T-cell (primary cell): ENCODE data around the gene SOCS2. TPM values are rescaled to one million over a fixed set of nuclear protein-coding genes. Genes with fewer than 3 reads are reported as not detected.

Experiments used
- ATAC-seq, 4 experiments: fragments of 200-7000 bp in 3 of 4; fragments of 150-1000 bp in 1 of 4; cut with Tn5 transposase; replicated peaks in 1 of 4; 1 replicate in 3 of 4; 2 replicates in 1 of 4; pipeline ENCODE4 v1.10.0; 2021; ENCODE audit warnings: moderate library complexity in 3 of 4, mild to moderate bottlenecking in 2 of 4, moderate number of reproducible peaks in 1 of 4
- CTCF ChIA-PET, 2 donors: fragments of 300-600 bp; sonication (Branson Sonifier 250); formaldehyde crosslinking; loops; one replicate each; lab custom pipeline; 2022; ENCODE audit warnings: antibody characterized with exemption in 2 of 2; lab: Charles Lee
- POLR2A ChIA-PET, 2 donors: fragments of 300-600 bp; sonication (Branson Sonifier 250); formaldehyde crosslinking; loops; one replicate each; lab custom pipeline; 2022; ENCODE audit warnings: antibody characterized with exemption in 2 of 2; lab: Charles Lee
- DNase-seq, 35 experiments: peaks; one replicate each; pipeline versions ENCODE4 v3.0.0 to v3.0.0-alpha.2; 2013 to 2023
- H3K27ac ChIP-seq: one replicate; pipeline ENCODE4 v1.5.1; 2013; ENCODE audit warnings: low read length
- H3K27me3 ChIP-seq, 2 experiments: replicated peaks in 1 of 2; 1 replicate in 1 of 2; 2 replicates in 1 of 2; pipeline versions ENCODE4 v1.6.1 to v1.7.0; 2013; ENCODE audit warnings: low read length in 1 of 2, mixed read lengths in 1 of 2; ENCODE audit not compliant: control insufficient read depth in 2 of 2, insufficient read depth in 2 of 2; ENCODE audit errors: extremely low read depth in 1 of 2
- H3K36me3 ChIP-seq, 2 donors: 1 replicate in 1 of 2; 2 replicates in 1 of 2; pipeline versions ENCODE4 v1.6.1 to v1.7.0; 2013; ENCODE audit warnings: low read length in 1 of 2; ENCODE audit not compliant: control insufficient read depth in 2 of 2, insufficient read depth in 1 of 2; ENCODE audit errors: extremely low read depth in 1 of 2
- H3K4me1 ChIP-seq, 2 experiments: 1 replicate in 1 of 2; 2 replicates in 1 of 2; pipeline versions ENCODE4 v1.6.1 to v1.7.0; 2013; ENCODE audit warnings: low read length in 2 of 2, mixed read lengths in 1 of 2; ENCODE audit not compliant: insufficient read depth in 2 of 2, control insufficient read depth in 1 of 2; ENCODE audit errors: extremely low read depth in 1 of 2
- H3K4me3 ChIP-seq, 2 donors: 1 replicate in 1 of 2; 2 replicates in 1 of 2; pipeline versions ENCODE4 v1.5.1 to v1.7.0; 2013; ENCODE audit warnings: mild to moderate bottlenecking in 2 of 2, low read length in 1 of 2, moderate library complexity in 1 of 2; ENCODE audit not compliant: control insufficient read depth in 1 of 2; ENCODE audit errors: extremely low read depth in 1 of 2
- H3K9me3 ChIP-seq: 2 replicates; pipeline ENCODE4 v1.7.0; 2013
- H3K27ac Mint-ChIP-seq, 2 donors: one replicate each; pipeline ENCODE4 v1.8.0; 2020 to 2021; ENCODE audit warnings: mild to moderate bottlenecking in 2 of 2, mixed read lengths in 2 of 2
- H3K27me3 Mint-ChIP-seq, 2 donors: one replicate each; pipeline ENCODE4 v1.8.0; 2021 to 2022; ENCODE audit warnings: mixed read lengths in 2 of 2
- H3K36me3 Mint-ChIP-seq: one replicate; pipeline ENCODE4 v1.8.0; 2021; ENCODE audit warnings: mixed read lengths
- H3K4me1 Mint-ChIP-seq, 3 donors: one replicate each; pipeline ENCODE4 v1.8.0; 2020 to 2022; ENCODE audit warnings: mixed read lengths in 3 of 3, mild to moderate bottlenecking in 1 of 3
- H3K4me3 Mint-ChIP-seq, 3 donors: one replicate each; pipeline ENCODE4 v1.8.0; 2020 to 2022; ENCODE audit warnings: mild to moderate bottlenecking in 3 of 3, mixed read lengths in 3 of 3, moderate library complexity in 3 of 3
- H3K9me3 Mint-ChIP-seq, 3 donors: one replicate each; pipeline ENCODE4 v1.8.0; 2020 to 2022; ENCODE audit warnings: mixed read lengths in 3 of 3
- WGBS: methylation state at CpG from one replicate; pipeline ENCODE4 v1.1.5; 2013; ENCODE audit warnings: missing lambda C conversion rate; ENCODE audit not compliant: insufficient coverage; 5-methylcytosine and 5-hydroxymethylcytosine counted together
- total RNA-seq, 35 experiments: library from RNA in 6 of 35; stranded (reverse) in 6 of 35; fragments of 120-200 nt in 1 of 35; gene quantifications; one replicate each; pipeline versions ENCODE4 v1.2.1 to v1.2.4 and lab custom pipeline; 2013 to 2026

Gene SOCS2
- total RNA-seq, 5 donors from 2014 or later (not counting 1 experiment from before 2014, with no cell fraction given) = 20.3 to 37.6 (median 29.5) TPM

GRCh38 chr12:93614917-93615596 lies 42.6 kb downstream of the SOCS2 start:
- CTCF ChIA-PET = interaction anchor here in 1 of 2 donors (0.7 kb wide), 1 partner anchor 530 kb away, joined by 3 read pairs; no protein-coding TSS in a partner anchor
- H3K9me3 ChIP-seq = no peaks in the 10 kb centered on the region
- no peak overlapping the region for H3K27ac ChIP-seq
- no peak overlapping the region for H3K27ac Mint-ChIP-seq
- WGBS = 80% methylated on average over 1 of the region's 2 CpGs
- H3K4me3 Mint-ChIP-seq = no peak overlapping the region
- no peak overlapping the region for H3K4me3 ChIP-seq
- peaks cover 0 to 6% (median 0%) of the 10 kb centered on the region in 3 donors for H3K4me1 Mint-ChIP-seq
- POLR2A ChIA-PET = no interaction called here
- H3K27me3 Mint-ChIP-seq = peaks cover 6 to 11% of the 10 kb centered on the region in 2 donors
- H3K9me3 Mint-ChIP-seq = no peaks in the 10 kb centered on the region
- peaks cover 0 to 7% of the 10 kb centered on the region in 2 experiments for H3K27me3 ChIP-seq
- no peaks in the 10 kb centered on the region for H3K4me1 ChIP-seq
- no peaks in the 10 kb centered on the region for H3K36me3 Mint-ChIP-seq
- DNase-seq (no peak), ATAC-seq (no peak)
- H3K36me3 ChIP-seq = no peaks in the 10 kb centered on the region

- Histone ChIP-seq H3K27me3 (peaks cover 0 to 7% of the 10 kb centered on the region in 2 experiments), H3K27ac (no peak overlapping the region), H3K9me3 (no peaks in the 10 kb centered on the region), H3K4me3 (no peak overlapping the region), H3K4me1 (no peaks in the 10 kb centered on the region), H3K36me3 (no peaks in the 10 kb centered on the region)
- POLR2A ChIA-PET = no interaction called here
- DNase-seq = no peak
- Mint-ChIP-seq H3K4me1 (peaks cover 0 to 6% (median 0%) of the 10 kb centered on the region in 3 donors), H3K4me3 (no peak overlapping the region), H3K27me3 (peaks cover 6 to 11% of the 10 kb centered on the region in 2 donors), H3K9me3 (no peaks in the 10 kb centered on the region), H3K27ac (no peak overlapping the region), H3K36me3 (no peaks in the 10 kb centered on the region)
- 82% methylated on average over 4 of the region's 8 CpGs for WGBS
- CTCF ChIA-PET = no interaction called here
- no peak for ATAC-seq
Measured at GRCh38 chr12:93616584-93617101, 44.2 kb downstream of the SOCS2 start.

- Histone ChIP-seq H3K36me3 (no peaks in the 10 kb centered on the region), H3K27ac (no peak overlapping the region), H3K4me3 (no peak overlapping the region), H3K4me1 (no peaks in the 10 kb centered on the region), H3K27me3 (peaks cover 0 to 7% of the 10 kb centered on the region in 2 experiments), H3K9me3 (no peaks in the 10 kb centered on the region)
- Mint-ChIP-seq H3K36me3 (no peaks in the 10 kb centered on the region), H3K4me1 (no peaks in the 10 kb centered on the region), H3K4me3 (no peak overlapping the region), H3K27me3 (no peaks in the 10 kb centered on the region), H3K9me3 (no peaks in the 10 kb centered on the region), H3K27ac (no peak overlapping the region)
- ChIA-PET POLR2A (interaction anchor here in 1 of 2 donors (0.5 kb wide), 1 partner anchor 552 kb away, joined by 5 read pairs; no protein-coding TSS in a partner anchor), CTCF (interaction anchor here in 1 of 2 donors (0.5 kb wide), 1 partner anchor 81 kb away, joined by 3 read pairs; no protein-coding TSS in a partner anchor)
- ATAC-seq (no peak), DNase-seq (no peak)
- WGBS = 86% methylated on average over 2 of the region's 8 CpGs
Measured at GRCh38 chr12:93618891-93619410, 46.5 kb downstream of the SOCS2 start.

GRCh38 chr12:93621986-93622385 lies 49.5 kb downstream of the SOCS2 start:
- H3K4me1 Mint-ChIP-seq = no peaks in the 10 kb centered on the region
- no peaks in the 10 kb centered on the region for H3K4me1 ChIP-seq
- peaks cover 0 to 5% of the 10 kb centered on the region in 2 experiments for H3K27me3 ChIP-seq
- no CpG with 5 or more reads among the region's 2 CpGs for WGBS
- H3K4me3 Mint-ChIP-seq = no peak overlapping the region
- no peak overlapping the region for H3K4me3 ChIP-seq
- peaks cover 0 to 2% (median 0%) of the 10 kb centered on the region in 3 donors for H3K9me3 Mint-ChIP-seq
- DNase-seq (no peak), ATAC-seq (no peak)
- H3K9me3 ChIP-seq = no peaks in the 10 kb centered on the region
- no peak overlapping the region for H3K27ac ChIP-seq
- H3K27me3 Mint-ChIP-seq = no peaks in the 10 kb centered on the region
- ChIA-PET CTCF (no interaction called here), POLR2A (no interaction called here)
- no peak overlapping the region for H3K27ac Mint-ChIP-seq
- H3K36me3 ChIP-seq = no peaks in the 10 kb centered on the region
- no peaks in the 10 kb centered on the region for H3K36me3 Mint-ChIP-seq

- no peak overlapping the region for H3K27ac Mint-ChIP-seq
- POLR2A ChIA-PET = no interaction called here
Measured at GRCh38 chr12:93622485-93622884, 50.0 kb downstream of the SOCS2 start.

GRCh38 chr12:93624595-93625294 lies 52.3 kb downstream of the SOCS2 start:
- H3K27ac Mint-ChIP-seq = no peak overlapping the region
- Histone ChIP-seq H3K36me3 (no peaks in the 10 kb centered on the region), H3K9me3 (no peaks in the 10 kb centered on the region), H3K27me3 (peaks cover 0 to 3% of the 10 kb centered on the region in 2 experiments), H3K4me1 (no peaks in the 10 kb centered on the region), H3K27ac (no peak overlapping the region), H3K4me3 (no peak overlapping the region)
- 17% methylated on average over 1 of the region's 2 CpGs for WGBS
- peaks cover 0 to 4% (median 0%) of the 10 kb centered on the region in 3 donors for H3K9me3 Mint-ChIP-seq
- H3K4me3 Mint-ChIP-seq = no peak overlapping the region
- H3K4me1 Mint-ChIP-seq = no peaks in the 10 kb centered on the region
- CTCF ChIA-PET = no interaction called here
- DNase-seq = no peak
- POLR2A ChIA-PET = no interaction called here
- H3K27me3 Mint-ChIP-seq = no peaks in the 10 kb centered on the region
- H3K36me3 Mint-ChIP-seq = no peaks in the 10 kb centered on the region
- no peak for ATAC-seq

More at GRCh38 chr12:93622485-93622884, 50.0 kb downstream of the SOCS2 start:
- ATAC-seq (no peak), DNase-seq (no peak)
- H3K27ac ChIP-seq = no peak overlapping the region
- no CpG with 5 or more reads among the region's 2 CpGs for WGBS
- Mint-ChIP-seq H3K27me3 (no peaks in the 10 kb centered on the region), H3K4me3 (no peak overlapping the region), H3K4me1 (no peaks in the 10 kb centered on the region), H3K36me3 (no peaks in the 10 kb centered on the region), H3K9me3 (peaks cover 0 to 4% (median 0%) of the 10 kb centered on the region in 3 donors)
- H3K4me1 ChIP-seq = no peaks in the 10 kb centered on the region
- no peak overlapping the region for H3K4me3 ChIP-seq
- H3K36me3 ChIP-seq = no peaks in the 10 kb centered on the region
- no peaks in the 10 kb centered on the region for H3K9me3 ChIP-seq
- peaks cover 0 to 5% of the 10 kb centered on the region in 2 experiments for H3K27me3 ChIP-seq
- CTCF ChIA-PET = no interaction called here
